ENCODE data around the gene GABRP. TPM values are rescaled to one million over a fixed set of nuclear protein-coding genes. Genes with fewer than 3 reads are reported as not detected.

The GABRP gene
- total RNA-seq, 2 experiments from 2014 or later, result not detected

- no peaks in the 10 kb centered on the region for H3K4me1 ChIP-seq (ENCODE audit: insufficient read depth, low read length, poor library complexity, severe bottlenecking)
- no peak overlapping the region for H3K4me2 ChIP-seq (ENCODE audit: low read length)
- DNase-seq (ENCODE audit: low spot score), result no peak
- intact Hi-C loops (cut with micrococcal nuclease; ENCODE audit: unreplicated experiment), result no loop called here
- H3K79me2 ChIP-seq (ENCODE audit: insufficient read depth, low read depth, low read length), result no peaks in the 10 kb centered on the region
- TF ChIP-seq CTCF (conservative IDR thresholded peaks at IDR 0.05; ENCODE audit: low read length) (no peak), EZH2phosphoT487 (IDR thresholded peaks at IDR 0.05; ENCODE audit: borderline replicate concordance, low read depth, low read length) (no peak)
- no TSS peak for BruUV-seq (replicated peaks)
- ChIA-PET CTCF (ENCODE audit: unreplicated experiment) (no interaction called here), POLR2A (interaction anchor here (0.5 to 1.4 kb wide), 3 partner anchors 11 to 490 kb away, joined by 3 to 8 read pairs (median 3); no protein-coding TSS in a partner anchor)
- no peak overlapping the region for H3K27ac ChIP-seq (ENCODE audit: low read depth, low read length, poor library complexity, severe bottlenecking)
- H3K36me3 ChIP-seq (ENCODE audit: insufficient read depth, low read length), result no peaks in the 10 kb centered on the region
- H3K9me3 ChIP-seq (ENCODE audit: low read length), result no peaks in the 10 kb centered on the region
- no peak overlapping the region for H2AFZ ChIP-seq (ENCODE audit: low read length)
- H4K20me1 ChIP-seq (ENCODE audit: insufficient read depth, low read length), result no peaks in the 10 kb centered on the region
- no peaks in the 10 kb centered on the region for H3K9me2 ChIP-seq (ENCODE audit: insufficient read depth, low read length)
- H3K4me3 ChIP-seq (ENCODE audit: low read depth, low read length, poor library complexity, severe bottlenecking), result no peak overlapping the region
Measured at GRCh38 chr5:170755679-170756456, 27.7 kb upstream of the GABRP start.

GRCh38 chr5:170756691-170757090 is 26.8 kb upstream of the GABRP start:
- DNase-seq (ENCODE audit: low spot score), result no peak
- H3K4me1 ChIP-seq (ENCODE audit: insufficient read depth, low read length, poor library complexity, severe bottlenecking), result no peaks in the 10 kb centered on the region
- intact Hi-C loops (cut with micrococcal nuclease; ENCODE audit: unreplicated experiment), result no loop called here
- TF ChIP-seq CTCF (conservative IDR thresholded peaks at IDR 0.05; ENCODE audit: low read length), result no peak
- TF ChIP-seq EZH2phosphoT487 (IDR thresholded peaks at IDR 0.05; ENCODE audit: borderline replicate concordance, low read depth, low read length), result no peak
- no peak overlapping the region for H2AFZ ChIP-seq (ENCODE audit: low read length)
- H3K79me2 ChIP-seq (ENCODE audit: insufficient read depth, low read depth, low read length), result no peaks in the 10 kb centered on the region
- H3K27ac ChIP-seq (ENCODE audit: low read depth, low read length, poor library complexity, severe bottlenecking), result no peak overlapping the region
- POLR2A ChIA-PET, result interaction anchor here (0.7 to 1.4 kb wide), 2 partner anchors 11 to 411 kb away, joined by 3 read pairs; no protein-coding TSS in a partner anchor
- H3K36me3 ChIP-seq (ENCODE audit: insufficient read depth, low read length), result no peaks in the 10 kb centered on the region
- no peak overlapping the region for H3K4me2 ChIP-seq (ENCODE audit: low read length)
- no TSS peak for BruUV-seq (replicated peaks)
- no peaks in the 10 kb centered on the region for H3K9me2 ChIP-seq (ENCODE audit: insufficient read depth, low read length)
- CTCF ChIA-PET (ENCODE audit: unreplicated experiment), result no interaction called here
- H3K9me3 ChIP-seq (ENCODE audit: low read length), result no peaks in the 10 kb centered on the region
- H4K20me1 ChIP-seq (ENCODE audit: insufficient read depth, low read length), result no peaks in the 10 kb centered on the region
- H3K4me3 ChIP-seq (ENCODE audit: low read depth, low read length, poor library complexity, severe bottlenecking), result no peak overlapping the region

- ChIA-PET CTCF (ENCODE audit: unreplicated experiment) (no interaction called here), POLR2A (no interaction called here)
- Histone ChIP-seq H3K36me3 (ENCODE audit: insufficient read depth, low read length) (no peaks in the 10 kb centered on the region), H3K4me2 (ENCODE audit: low read length) (no peak overlapping the region), H3K9me3 (ENCODE audit: low read length) (no peaks in the 10 kb centered on the region), H3K4me3 (ENCODE audit: low read depth, low read length, poor library complexity, severe bottlenecking) (no peak overlapping the region), H4K20me1 (ENCODE audit: insufficient read depth, low read length) (no peaks in the 10 kb centered on the region), H3K79me2 (ENCODE audit: insufficient read depth, low read depth, low read length) (no peaks in the 10 kb centered on the region), H3K27ac (ENCODE audit: low read depth, low read length, poor library complexity, severe bottlenecking) (no peak overlapping the region), H3K9me2 (ENCODE audit: insufficient read depth, low read length) (no peaks in the 10 kb centered on the region), H3K4me1 (ENCODE audit: insufficient read depth, low read length, poor library complexity, severe bottlenecking) (no peaks in the 10 kb centered on the region), H2AFZ (ENCODE audit: low read length) (no peak overlapping the region)
- TF ChIP-seq EZH2phosphoT487 (IDR thresholded peaks at IDR 0.05; ENCODE audit: borderline replicate concordance, low read depth, low read length) (no peak), CTCF (conservative IDR thresholded peaks at IDR 0.05; ENCODE audit: low read length) (no peak)
- BruUV-seq (replicated peaks), result no TSS peak
- no peak for DNase-seq (ENCODE audit: low spot score)
- intact Hi-C loops (cut with micrococcal nuclease; ENCODE audit: unreplicated experiment), result no loop called here
Measured at GRCh38 chr5:170757182-170757601, 26.3 kb upstream of the GABRP start.
